IPS DF 6.9 (cell line): ENCODE data around the gene HSP90AA1.
"Not testable (repeated sequence)": the region's sequence is repeated elsewhere in the genome, so short reads cannot be mapped to it uniquely, and the experiment has no call there.

Experiments
- DNase-seq: peaks from one replicate; pipeline ENCODE4 v3.0.0-alpha.2; 2013; ENCODE audit warnings: low read depth, low spot score
- H3K27ac ChIP-seq: one replicate; pipeline ENCODE4 v1.5.1; 2013; ENCODE audit warnings: low read length, control low read depth
- H3K27me3 ChIP-seq: 2 replicates; pipeline ENCODE4 v1.6.1; 2013; ENCODE audit warnings: mild to moderate bottlenecking, low read length; ENCODE audit not compliant: control insufficient read depth, insufficient read depth
- H3K36me3 ChIP-seq: 2 replicates; pipeline ENCODE4 v1.6.1; 2013; ENCODE audit warnings: low read length; ENCODE audit not compliant: control insufficient read depth, insufficient read depth
- H3K4me1 ChIP-seq: 2 replicates; pipeline ENCODE4 v1.6.1; 2013; ENCODE audit warnings: low read length; ENCODE audit not compliant: control insufficient read depth, insufficient read depth
- H3K4me3 ChIP-seq: 2 replicates; pipeline ENCODE4 v1.5.1; 2013; ENCODE audit warnings: mild to moderate bottlenecking, low read length
- H3K9me3 ChIP-seq: 2 replicates; pipeline ENCODE4 v1.6.1; 2013; ENCODE audit warnings: low read length, inconsistent platforms; ENCODE audit not compliant: control insufficient read depth, insufficient read depth
- WGBS: extraction: QIAGEN DNeasy Blood & Tissue Kit; methylation state at CpG from one replicate; pipeline ENCODE4 v1.1.7; 2013; ENCODE audit warnings: mixed read lengths, missing lambda C conversion rate; ENCODE audit not compliant: insufficient read length, insufficient coverage; 5-methylcytosine and 5-hydroxymethylcytosine counted together

Gene HSP90AA1

DNA sequence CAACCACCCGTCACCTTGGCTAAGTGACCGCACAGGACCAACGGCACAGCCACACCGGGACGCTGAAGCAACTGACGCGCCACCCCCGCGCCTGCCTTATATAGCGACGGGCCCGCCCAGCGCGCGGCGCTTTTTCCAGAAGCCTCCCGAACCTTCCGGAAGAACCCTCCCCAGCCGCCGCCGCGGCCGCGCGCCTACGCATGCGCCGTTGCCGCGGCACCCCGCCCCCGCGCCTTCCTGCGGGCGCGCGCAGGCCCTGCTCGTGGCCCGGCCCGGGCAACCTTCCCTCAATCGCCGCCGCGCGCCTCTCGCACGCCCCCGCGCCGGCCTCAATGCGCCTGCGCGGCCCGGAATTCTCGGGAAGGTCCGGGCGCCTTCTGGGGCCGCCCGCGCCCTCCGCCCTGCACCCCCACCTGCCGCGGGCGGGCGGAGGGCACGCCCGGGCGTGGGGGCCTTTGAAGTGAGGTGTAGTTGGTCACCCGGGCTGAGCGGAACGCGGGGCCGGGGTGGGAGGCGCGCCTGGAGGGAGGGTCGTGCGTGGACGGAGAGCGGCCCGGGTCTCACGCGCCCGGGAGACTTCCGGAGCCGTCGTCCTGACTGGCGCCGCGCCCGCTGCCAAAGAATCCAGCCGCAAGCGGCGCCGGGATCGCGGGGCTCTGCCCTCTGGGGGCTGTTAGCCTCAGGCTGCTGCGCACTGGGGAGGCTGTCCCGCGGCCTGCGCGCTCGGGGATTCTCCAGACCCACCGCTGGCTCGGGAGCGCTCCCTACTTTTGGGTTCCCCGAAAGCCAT lies at the start of gene HSP90AA1:
Gene HSP90AA1, minus strand, starts transcription at position 73 of the 790 bp plus-strand sequence. CDS start 666 bp downstream, outside the sequence.
- no peaks in the 10 kb centered on the region for H3K9me3 ChIP-seq
- WGBS = no CpG with 5 or more reads among the region's 106 CpGs
- H3K36me3 ChIP-seq = peaks cover 19% of the 10 kb centered on the region; the same call in 1 of the 2 replicates
- 0 out of 2 replicates have a peak, but pooled peaks cover 1% of the 10 kb centered on the region for H3K4me1 ChIP-seq
- no peaks in the 10 kb centered on the region for H3K27me3 ChIP-seq
- H3K4me3 ChIP-seq = peak within 1 kb of the TSS; percentile 69
- DNase-seq = peak; percentile 73
- H3K27ac ChIP-seq = no peak within 1 kb of the TSS

DNA sequence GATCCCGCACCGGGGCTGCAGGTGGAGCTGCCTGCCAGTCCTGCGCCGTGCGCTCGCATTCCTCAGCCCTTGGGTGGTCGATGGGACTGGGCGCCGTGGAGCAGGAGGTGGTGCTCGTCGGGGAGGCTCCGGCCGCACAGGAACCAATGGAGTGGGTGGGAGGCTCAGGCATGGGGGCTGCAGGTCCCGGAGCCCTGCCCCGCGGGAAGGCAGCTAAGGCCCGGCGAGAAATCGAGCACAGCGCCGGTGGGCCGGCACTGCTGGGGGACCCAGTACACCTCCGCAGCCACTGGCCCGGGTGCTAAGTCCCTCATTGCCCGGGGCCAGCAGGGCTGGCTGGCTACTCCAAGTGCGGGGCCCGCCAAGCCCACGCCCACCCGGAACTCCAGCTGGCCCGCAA lies 48.6 kb upstream of the HSP90AA1 start:
- H3K9me3 ChIP-seq, H3K27me3 ChIP-seq: not testable (repeated sequence)

DNA sequence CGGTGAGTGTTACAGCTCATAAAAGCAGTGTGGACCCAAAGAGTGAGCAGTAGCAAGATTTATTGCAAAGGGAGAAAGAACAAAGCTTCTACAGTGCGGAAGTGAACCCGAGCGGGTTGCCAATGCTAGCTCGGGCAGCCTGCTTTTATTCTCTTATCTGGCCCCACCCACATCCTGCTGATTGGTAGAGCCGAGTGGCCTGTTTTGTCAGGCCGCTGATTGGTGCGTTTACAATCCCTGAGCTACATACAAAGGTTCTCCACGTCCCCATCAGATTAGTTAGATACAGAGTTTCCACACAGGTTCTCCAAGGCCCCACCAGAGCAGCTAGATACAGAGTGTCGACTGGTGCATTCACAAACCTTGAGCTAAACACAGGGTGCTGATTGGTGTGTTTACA lies 47.9 kb upstream of the HSP90AA1 start:
- DNase-seq, H3K36me3 ChIP-seq, H3K4me3 ChIP-seq, H3K27ac ChIP-seq, H3K27me3 ChIP-seq, H3K9me3 ChIP-seq, H3K4me1 ChIP-seq: not testable (repeated sequence)
- WGBS = no CpG with 5 or more reads among the region's 10 CpGs

More for the DNA sequence above, 48.6 kb upstream of the HSP90AA1 start:
- DNase-seq, H3K4me1 ChIP-seq, H3K4me3 ChIP-seq, H3K27ac ChIP-seq, H3K36me3 ChIP-seq: not testable (repeated sequence)
- WGBS = no CpG with 5 or more reads among the region's 30 CpGs

DNA sequence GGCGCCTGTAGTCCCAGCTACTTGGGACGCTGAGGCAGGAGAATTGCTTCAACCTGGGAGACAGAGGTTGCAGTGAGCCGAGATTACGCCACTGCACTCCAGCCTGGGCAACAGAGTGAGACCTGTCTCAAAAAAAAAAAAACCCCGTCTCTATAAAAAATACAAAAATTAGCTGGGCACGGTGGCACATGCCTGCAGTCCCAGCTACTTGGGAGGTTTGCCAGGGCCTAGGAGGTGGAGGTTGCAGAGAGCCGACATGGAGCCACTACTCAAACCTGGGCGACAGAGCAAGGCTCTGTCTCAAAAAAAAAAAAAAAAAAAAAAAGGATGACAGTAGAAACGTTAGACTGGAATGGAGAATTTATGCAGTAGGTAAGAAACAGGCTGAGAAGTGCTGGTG lies 47.2 kb upstream of the HSP90AA1 start:
- not testable (repeated sequence) for H3K4me3 ChIP-seq, H3K27me3 ChIP-seq, H3K36me3 ChIP-seq, H3K27ac ChIP-seq, DNase-seq, H3K4me1 ChIP-seq, H3K9me3 ChIP-seq
- WGBS = no CpG with 5 or more reads among the region's 9 CpGs

DNA sequence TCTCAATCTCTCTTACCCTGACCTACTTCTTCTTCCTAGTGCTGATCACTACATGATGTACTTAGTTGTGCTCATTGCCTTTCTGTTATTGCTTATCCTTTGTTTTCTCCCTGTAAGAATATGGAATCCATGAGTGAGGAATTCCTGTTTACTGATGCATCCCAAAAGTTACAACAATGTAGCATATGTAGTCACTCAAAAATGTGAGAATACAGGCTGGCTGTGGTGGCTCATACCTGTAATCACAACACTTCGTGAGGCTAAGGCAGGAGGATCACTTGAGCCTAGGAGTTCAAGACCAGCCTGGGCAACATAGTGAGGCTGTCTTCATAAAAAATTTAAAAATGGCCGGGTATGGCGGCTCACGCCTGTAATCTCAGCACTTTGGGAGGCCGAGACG lies 44.9 kb upstream of the HSP90AA1 start:
- H3K4me3 ChIP-seq = no peak overlapping the region
- H3K9me3 ChIP-seq = no peaks in the 10 kb centered on the region
- no peaks in the 10 kb centered on the region for H3K27me3 ChIP-seq
- no CpG with 5 or more reads among the region's 6 CpGs for WGBS
- H3K36me3 ChIP-seq = no peaks in the 10 kb centered on the region
- no peaks in the 10 kb centered on the region for H3K4me1 ChIP-seq
- DNase-seq = no peak
- no peak overlapping the region for H3K27ac ChIP-seq

DNA sequence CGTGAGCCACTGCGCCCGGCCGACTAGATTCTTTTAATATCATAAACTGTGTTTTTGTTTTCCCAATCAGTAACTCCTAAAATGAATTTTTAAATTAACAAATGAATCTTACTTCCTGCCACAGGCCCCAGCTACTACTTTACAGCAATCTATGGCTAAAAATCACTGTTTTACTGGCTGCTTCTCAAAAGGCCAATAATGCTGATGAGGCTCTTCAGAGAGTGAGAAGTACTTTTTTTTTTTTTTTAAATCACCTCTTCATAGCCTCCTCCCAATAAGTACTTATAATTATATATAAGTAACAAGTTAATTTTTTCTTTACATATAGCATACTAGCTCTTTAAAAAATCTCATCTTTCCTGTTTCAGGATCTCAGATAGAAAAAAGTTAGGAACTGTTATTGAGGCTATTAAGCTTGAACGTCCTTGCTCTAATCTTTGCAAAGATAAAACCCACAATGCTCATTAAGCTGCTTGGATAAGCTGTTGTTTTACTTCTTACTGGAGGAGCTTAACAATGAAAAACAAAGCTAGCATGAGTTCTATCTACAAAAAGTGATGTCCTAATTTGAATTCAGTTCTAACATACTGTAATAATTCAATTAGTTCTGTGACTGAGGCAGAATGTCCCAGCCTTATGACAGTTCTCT lies 40.1 kb upstream of the HSP90AA1 start:
- no peaks in the 10 kb centered on the region; the same call in 1 of the 2 replicates for H3K4me1 ChIP-seq
- H3K27me3 ChIP-seq = no peaks in the 10 kb centered on the region
- no peaks in the 10 kb centered on the region for H3K9me3 ChIP-seq
- no peaks in the 10 kb centered on the region for H3K36me3 ChIP-seq
- H3K27ac ChIP-seq = no peak overlapping the region
- no peak for DNase-seq
- no CpG with 5 or more reads among the region's 5 CpGs for WGBS
- H3K4me3 ChIP-seq = no peak overlapping the region

DNA sequence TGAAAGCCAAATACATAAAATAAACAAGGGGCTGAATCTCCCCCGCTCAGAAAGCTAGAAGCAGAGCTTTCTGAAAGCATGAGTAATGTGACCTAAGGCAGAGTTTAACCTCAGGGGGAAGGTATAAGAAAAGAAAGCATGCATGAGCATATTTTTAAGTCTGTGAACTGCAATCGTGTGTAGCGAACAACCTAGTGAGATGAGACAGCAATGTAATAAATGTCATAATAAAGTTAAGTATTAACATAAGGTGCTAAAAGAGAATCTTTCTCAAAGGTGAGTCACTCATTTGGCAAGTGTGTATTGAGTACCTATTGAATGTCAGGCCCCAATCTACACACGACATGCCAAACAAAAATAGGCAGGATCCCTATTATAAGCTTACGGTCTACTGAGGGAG lies 38.7 kb upstream of the HSP90AA1 start:
- DNase-seq = no peak
- no peak overlapping the region for H3K27ac ChIP-seq
- WGBS = 100% methylated on average over 1 of the region's 5 CpGs

DNA sequence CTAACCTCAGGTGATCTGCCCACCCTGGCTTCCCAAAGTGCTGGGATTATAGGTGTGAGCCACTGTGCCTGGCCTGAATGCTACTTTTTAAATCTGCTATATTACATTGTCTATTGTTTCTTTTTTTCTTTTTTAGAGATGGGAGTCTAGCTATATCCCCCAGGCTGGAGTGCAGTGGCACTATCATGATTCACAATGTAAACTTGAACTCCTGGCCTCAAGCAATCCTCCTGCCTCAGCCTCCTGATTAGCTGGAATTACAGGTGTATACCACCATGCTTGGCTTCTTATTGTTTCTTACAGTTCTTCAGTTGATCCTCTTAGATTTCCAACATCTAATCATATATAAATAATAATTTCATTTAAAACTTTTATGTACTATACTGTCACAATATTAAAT lies 37.6 kb upstream of the HSP90AA1 start:
- Histone ChIP-seq H3K4me1 (no peaks in the 10 kb centered on the region; the same call in 1 of the 2 replicates), H3K27me3 (no peaks in the 10 kb centered on the region), H3K9me3 (no peaks in the 10 kb centered on the region), H3K27ac (no peak overlapping the region), H3K4me3 (no peak overlapping the region), H3K36me3 (no peaks in the 10 kb centered on the region)
- no peak for DNase-seq

More for the DNA sequence above, 38.7 kb upstream of the HSP90AA1 start:
- Histone ChIP-seq H3K4me3 (no peak overlapping the region), H3K9me3 (no peaks in the 10 kb centered on the region), H3K4me1 (no peaks in the 10 kb centered on the region; the same call in 1 of the 2 replicates), H3K36me3 (no peaks in the 10 kb centered on the region), H3K27me3 (no peaks in the 10 kb centered on the region)

DNA sequence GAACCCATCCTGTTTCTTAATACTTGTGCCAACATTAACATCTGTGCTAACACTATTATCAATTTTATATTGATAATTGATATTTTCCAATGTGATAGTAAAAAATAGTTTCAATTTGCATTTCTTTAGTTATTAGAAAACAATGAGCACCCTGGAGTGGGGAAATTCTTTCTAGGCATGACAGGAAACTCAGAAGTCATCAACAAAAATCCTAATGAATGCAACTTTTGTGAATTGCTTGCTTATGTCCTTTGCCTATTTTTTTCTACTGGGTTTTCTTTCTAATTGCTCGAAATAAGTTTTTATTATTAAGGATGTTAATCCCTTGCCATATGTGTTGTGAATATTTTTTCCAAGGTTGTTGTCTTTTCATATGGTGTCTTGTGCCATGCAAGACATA lies 34.7 kb upstream of the HSP90AA1 start:
- Histone ChIP-seq H3K9me3 (no peaks in the 10 kb centered on the region), H3K4me1 (no peaks in the 10 kb centered on the region; the same call in 1 of the 2 replicates), H3K36me3 (peaks cover 2% of the 10 kb centered on the region; the same call in 1 of the 2 replicates), H3K27ac (no peak overlapping the region), H3K27me3 (no peaks in the 10 kb centered on the region), H3K4me3 (no peak overlapping the region)
- DNase-seq = no peak
- WGBS = no CpG with 5 or more reads among the region's 1 CpG

DNA sequence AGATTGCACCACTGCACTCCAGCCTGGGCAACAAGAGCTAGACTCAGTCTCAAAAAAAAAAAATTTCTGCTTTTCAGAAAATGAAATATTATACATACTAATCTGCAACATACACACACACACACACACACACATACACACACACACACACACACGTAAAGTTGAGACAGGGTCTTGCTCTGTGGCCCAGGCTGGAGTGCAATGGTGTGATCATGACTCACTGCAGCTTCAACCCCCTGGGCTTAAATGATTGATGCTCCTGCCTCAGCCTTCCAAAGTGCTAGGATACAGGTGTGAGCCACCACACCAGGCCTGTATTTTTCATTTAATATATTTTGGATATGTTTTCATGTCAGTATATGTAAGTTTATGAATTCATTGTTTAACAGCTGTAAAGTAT lies 34.0 kb upstream of the HSP90AA1 start:
- peaks cover 2% of the 10 kb centered on the region; the same call in 1 of the 2 replicates for H3K36me3 ChIP-seq
- no peaks in the 10 kb centered on the region for H3K27me3 ChIP-seq
- H3K9me3 ChIP-seq = no peaks in the 10 kb centered on the region
- H3K4me1 ChIP-seq = no peaks in the 10 kb centered on the region
- no peak overlapping the region for H3K4me3 ChIP-seq
- DNase-seq = no peak
- no CpG with 5 or more reads among the region's 1 CpG for WGBS
- H3K27ac ChIP-seq = no peak overlapping the region
